LoVo (cell line): ENCODE measurements around the gene ACSS3.

Experiments used
- DNase-seq: peaks from one replicate; pipeline ENCODE4 v3.0.0-alpha.2; 2016; ENCODE audit warnings: low spot score

ACSS3 gene

DNA sequence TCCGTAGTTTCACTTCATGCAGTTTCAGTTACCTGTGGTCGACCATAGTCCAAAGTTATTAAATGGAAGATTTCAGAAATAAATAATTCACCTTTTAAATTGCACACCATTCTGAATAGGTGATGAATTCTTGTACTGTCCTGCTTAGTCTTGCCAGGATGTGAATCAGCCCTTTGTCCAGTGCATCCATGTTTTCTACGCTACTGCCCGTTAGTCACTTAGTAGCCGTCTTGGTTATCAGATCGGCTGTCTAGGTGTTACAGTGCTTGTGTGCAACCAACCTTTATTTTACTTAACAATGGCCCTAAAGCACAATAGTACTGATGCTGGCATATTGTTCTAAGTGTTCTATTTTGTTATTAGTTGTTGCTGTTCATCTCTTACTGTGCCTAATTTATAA is 146.7 kb downstream of the ACSS3 start:
- no peak for DNase-seq

DNA sequence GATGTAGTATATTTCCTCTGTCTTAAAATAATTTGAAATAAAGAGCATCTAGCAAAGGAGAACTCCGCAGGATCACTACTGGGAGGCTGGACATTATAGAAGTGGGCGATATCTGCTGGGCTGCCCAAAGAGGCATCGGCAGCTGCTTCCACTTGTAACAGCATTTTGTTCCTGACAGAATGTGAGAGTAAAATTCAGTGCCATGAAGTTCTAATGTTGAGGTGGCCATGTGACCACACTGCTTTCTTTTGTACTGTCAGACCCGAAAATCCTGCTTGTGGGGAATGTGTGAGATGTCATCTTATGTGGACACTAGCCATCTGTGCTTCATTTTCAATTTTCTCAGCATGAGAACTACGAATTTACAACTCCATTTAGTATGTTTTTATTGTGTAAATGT is 151.9 kb downstream of the ACSS3 start:
- no peak for DNase-seq

DNA sequence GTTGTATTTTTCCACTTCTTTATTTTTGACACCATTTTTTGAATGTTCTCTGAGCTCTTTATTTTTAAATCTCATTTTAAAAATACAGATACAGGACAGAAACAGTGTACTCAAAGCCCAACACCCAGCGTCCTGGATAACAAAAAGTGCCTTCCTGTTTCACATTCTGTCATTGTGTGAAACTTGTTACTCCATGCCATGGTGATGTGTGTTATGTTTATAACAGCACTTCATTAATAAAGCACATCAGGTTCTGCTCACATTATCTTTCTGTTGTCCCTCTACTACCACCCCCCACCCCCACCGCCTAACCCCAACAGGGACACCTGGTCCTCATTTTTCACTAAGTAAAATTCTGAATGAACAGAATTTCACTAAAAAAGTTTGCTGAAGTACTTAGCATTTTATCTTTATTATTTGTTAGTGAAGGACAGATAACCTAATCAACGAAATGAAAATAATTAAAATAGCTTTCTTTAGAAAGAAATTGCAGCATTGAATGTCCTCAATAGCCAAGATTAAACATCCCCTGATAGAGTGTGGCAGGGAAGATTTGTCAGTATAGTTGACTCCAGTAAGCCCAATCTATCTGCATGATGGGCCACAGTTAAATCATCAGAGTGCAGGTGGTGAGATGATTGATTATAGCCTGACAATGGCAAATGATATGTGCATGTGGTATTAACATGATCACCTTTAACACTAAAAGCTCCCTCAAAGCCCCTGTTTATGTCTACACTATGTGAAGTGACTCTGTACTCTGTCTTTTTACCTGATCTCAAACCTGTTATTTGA is 153.9 kb downstream of the ACSS3 start:
- DNase-seq = no peak

DNA sequence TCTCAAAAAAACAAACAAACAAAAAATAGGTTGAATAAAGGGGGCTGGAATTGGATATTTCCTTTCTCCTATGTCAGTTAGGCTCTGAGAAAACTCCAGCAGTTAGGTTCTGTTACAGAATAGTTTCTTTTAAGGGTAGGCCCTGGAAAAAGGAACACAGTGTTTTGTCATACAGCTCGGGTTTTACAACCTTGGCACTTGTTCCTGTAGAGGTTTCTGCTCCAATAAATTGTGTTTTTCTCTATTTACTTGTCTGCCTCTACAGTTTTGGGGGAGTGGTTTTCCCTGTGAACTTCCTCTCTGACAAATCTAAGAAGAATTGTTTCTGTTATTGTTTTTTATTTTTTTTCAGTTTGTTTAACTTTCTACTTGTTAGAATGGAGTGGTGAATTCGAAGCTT is 167.6 kb downstream of the ACSS3 start:
- no peak for DNase-seq

DNA sequence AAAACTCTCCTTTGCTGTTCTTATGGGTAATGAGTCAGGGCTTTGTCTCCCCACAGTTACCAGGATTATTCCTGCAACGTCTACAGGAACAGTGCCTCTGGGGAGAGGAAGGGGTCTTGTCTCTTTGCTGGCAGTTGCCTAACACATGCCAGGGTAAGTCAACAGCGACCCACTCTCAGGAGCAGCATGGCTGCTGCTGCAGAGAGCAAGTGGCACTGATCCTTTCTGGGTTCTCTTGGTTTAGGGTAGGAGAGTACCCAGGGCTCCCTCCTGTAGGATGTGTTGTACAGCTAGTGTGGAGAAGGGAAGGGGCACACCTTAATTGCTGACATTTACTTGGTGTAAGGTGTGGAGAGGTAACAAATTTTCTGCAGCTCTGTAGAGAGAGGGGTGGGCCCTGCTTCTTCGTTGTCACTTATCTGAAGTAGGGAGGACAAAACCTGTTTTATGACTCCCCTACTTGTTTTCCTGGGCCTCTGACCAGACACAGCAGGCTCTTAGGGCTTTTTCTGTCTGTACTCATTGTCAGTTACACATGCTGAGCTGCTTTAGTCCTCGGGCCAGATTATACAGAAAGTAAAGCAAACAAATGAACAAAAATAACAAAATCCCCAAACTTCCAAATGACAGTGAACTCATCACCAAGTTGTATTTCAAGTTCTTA is 168.2 kb downstream of the ACSS3 start:
- no peak for DNase-seq

DNA sequence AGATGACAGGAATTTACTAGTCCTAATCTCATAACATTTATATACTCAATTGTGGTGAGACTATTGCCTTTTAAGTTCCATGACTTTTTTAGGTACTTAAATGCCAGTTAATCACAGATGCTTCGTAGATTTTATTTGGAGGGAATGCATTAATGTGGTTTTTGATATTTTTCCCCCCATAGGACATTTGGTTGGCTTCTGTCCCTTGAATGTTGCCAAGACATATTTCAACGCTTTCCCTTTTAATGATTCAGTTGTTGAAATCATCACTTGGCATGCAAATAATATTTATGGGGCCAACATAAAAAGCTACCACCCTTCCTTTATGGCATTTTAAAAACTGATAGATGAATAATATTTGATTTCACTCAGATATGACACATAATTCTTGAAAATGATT is 172.1 kb downstream of the ACSS3 start:
- DNase-seq = no peak

DNA sequence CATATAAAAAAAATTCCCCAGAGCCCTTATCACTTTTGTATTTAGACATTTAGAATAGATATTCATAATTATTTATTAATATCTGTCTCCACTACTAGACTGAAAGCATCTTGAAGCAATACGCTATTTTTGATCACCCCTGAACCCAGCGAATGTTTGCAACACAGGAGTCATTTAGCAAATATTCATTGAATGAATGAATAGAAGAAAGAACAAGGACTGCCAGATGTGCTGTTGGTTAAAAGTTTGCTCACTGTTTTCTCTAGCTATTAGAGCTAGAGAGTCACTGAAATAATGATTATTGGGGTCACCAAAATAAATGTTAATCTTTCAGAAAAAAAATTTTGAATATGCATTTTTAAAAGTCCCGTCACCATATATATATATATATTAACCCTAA is 174.3 kb downstream of the ACSS3 start:
- DNase-seq = no peak

DNA sequence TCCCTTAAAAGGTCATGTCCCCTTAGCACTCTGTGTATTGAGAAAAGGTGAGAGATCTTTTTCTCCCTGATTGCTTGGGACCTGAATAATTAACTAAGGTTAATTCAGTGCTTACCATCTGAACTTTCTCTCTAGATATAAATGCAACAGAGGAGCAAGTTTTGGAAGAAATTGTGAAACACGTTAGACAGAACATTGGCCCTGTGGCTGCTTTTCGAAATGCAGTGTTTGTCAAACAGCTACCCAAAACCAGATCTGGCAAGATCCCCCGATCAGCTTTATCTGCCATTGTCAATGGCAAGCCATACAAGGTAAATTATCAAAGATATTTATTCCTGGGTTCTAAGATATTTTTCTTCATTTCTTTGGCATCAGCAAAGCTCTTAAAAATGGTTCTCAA is 175.5 kb downstream of the ACSS3 start:
- no peak for DNase-seq

DNA sequence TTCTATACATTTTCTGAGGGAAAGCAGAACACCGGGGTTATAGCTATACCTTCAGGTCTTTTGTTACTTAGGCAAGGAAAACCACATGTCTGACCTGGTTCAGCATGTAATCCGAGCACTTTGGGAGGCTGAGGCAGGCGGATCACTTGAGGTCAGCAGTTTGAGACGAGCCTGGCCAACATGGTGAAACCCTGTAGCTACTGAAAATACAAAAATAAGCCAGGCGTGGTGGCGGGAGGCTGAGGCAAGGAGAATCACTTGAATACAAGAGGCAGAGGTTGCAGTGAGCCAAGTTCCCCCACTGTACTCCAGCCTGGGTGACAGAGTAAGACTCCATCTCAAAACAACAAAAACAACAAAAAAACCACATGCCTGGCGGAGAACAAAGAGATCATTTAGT is 177.6 kb downstream of the ACSS3 start:
- no peak for DNase-seq

DNA sequence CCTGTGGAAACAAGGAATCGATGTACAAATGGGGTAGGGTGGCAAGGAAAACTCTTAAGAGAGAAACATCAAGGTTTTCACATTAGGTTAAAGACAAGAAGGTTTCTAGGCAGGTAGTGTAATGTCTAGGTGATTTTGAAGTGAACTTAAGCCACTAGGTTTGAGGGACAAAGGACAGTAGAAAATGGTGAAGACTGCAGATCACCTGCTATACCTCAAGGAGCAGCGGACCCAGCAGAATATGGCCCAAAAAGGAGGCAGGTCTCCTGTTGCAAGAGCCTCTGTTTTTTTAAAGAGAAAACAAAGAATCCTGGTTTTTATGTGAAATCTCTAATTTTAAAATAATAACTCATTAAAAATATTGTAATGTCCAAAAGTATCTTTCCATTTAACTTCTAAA is 178.1 kb downstream of the ACSS3 start:
- no peak for DNase-seq

DNA sequence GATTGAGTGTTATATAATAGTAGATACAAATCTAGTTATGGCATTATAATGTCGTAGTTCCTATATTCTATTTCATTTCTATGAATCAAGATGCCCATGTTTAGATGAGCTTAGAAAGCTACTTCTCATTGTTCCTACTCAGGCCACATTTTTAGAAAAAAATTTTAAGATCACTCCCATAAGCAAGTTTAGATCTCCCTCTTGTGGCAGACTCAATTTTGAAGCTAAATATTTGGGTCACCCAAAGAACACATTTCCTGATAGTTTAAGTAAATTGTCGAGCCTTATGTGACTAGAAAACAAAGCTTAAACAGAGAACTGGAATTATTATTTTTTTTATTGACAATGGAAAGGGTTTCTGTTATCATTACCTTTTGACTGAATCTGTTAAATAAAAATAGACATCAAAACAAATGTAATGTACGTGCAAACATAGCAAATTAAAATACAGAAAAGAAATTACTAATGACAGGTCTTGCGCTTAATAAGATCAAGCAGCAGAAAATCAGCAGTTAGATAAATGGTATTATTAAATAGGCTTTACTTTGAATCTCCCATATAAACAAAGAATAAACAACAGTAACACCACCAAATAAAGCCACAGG is 180.2 kb downstream of the ACSS3 start:
- DNase-seq = peak; percentile 48

DNA sequence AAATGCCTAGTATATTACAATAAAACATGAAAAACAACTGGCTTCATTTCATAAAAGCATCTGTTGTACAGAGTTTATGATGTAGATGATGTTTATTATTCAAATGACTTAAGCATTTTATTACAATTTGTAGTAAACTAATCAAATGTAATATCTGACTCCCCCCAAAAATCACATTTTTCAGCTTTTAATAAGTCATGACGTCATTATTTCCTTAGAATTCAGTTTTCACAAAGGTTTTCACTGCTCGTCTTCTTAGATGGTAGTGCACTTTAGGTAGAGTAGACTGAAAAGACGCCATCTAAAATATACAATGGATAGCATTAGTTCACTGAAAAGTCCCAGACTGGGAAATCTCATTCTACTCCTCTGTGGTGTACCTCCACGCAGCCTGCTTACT is 181.5 kb downstream of the ACSS3 start:
- DNase-seq = no peak

DNA sequence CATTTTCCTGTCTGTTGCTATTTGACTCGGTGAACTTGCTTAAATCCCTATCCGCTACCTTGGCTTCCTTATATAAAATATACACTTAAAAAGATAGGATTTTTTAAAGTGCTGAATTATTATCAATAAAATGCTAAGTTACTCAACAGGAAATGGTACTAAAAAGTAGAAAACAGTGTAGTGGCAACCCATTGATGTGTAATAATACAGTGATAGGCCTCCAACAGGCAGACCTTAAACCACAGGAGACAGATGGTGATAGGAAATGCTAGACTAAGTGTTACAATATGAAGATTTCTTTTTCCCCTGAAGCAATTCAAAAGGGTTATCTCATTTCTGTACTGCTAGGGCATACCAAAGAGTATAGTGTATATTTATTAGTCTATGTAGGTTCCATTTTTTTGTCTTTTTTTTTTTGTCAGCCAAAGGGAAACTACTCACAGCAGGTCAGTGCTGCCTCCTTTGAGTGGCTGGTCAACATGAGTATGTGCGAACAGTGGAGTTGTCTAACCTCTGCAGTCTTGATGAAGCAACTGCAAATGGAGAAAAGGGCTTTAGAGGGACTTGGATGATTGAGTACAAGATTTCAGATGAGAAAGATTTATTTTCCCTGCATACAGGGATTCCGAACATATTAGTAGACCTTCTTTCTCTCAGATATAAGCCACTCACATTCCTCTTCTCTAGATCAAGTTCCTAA is 183.8 kb downstream of the ACSS3 start:
- DNase-seq = no peak

DNA sequence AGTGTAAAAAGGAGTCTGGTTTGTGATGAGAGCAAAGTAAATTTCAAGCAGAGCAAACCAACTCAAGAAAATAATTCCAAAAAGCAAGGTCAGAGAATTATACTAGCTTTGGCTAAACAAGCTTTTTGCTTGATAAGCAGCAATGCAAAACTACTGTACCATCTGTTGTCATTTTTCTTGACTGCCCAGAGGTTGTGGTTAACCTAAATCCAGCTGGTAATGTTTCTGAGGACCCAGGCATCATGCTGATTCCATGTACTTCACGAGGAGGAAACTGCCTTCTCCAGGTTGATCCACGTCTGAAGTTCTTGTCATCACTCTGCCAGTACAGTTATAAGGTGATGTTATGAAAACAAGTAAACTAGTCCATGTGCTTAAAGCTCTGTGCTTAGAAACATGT is 185.2 kb downstream of the ACSS3 start:
- no peak for DNase-seq

DNA sequence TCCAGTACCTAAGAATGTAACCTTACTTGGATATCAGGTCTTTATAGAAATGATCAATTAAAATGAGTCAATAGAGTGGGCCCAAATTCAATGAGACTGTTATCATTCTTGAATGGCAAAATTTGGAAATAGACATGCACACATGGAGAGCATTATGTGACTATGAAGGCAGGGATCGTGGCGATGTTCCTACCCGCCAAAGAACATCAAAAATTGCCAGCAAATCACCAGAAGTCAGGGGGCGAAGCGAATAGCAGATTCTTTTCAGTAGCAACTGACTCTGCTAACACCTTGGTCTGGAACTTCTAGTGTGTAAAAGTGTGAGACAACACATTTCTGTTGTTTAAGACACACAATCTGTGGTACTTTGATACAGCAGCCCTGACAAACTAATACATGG is 192.5 kb downstream of the ACSS3 start:
- DNase-seq = no peak

DNA sequence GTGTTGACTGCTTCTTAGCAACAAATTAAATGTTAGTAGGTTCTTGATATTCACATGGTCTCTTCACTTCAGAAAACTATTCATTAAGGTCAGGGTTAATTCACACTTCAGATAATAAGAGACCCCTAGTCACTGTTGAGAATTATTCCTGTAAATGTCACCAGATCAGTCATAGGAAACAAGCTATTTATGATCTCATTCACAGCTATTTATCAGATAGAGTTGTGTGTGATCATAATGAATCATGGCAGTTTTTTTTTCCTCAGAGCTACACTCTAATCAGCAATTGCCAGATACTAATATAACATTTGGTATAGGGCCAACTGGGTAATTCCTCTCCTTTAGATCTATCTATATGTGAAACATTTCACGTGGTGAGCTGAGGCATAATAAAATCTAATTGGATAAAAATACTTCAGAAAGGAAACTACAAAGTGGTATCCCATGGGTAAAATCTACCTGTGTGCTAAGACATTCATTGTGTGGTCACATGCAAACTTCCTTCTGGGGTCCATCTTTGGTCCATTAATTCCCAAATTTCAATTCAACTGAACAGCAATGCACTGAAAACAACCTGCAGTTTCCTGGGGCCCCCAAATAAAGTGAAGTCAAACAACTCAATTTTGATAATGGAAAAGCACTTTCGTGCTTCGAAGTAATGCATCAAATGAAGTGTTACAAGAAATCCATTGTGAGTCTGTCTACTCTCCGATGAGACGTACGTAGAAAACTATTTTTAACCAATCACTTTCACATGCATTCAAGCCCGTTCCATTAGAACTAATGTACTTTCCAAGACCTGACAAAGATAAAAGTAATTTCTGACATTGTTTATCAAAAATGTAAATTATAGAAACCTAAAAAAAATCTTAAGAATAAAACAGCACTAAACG is 197.0 kb downstream of the ACSS3 start:
- DNase-seq = no peak

DNA sequence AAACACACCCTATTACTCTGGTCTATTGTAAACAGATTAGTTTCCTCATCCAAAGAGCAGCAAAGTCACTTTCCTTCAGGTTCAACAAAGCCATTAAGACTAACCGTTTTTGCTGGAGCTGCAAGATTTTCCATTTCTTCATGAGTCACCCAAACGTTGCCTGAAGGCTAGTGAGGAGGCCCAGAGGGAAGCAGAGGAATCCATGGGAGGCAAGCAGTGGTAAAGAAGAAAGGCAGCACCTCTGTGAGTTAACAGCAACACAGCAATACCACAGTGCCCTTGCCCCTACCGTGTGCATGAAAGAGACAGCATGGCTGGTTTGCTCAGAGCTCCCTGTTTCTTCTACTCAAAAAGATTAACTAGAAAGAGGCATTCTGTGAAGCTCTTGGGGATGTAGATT is 206.3 kb downstream of the ACSS3 start:
- no peak for DNase-seq

DNA sequence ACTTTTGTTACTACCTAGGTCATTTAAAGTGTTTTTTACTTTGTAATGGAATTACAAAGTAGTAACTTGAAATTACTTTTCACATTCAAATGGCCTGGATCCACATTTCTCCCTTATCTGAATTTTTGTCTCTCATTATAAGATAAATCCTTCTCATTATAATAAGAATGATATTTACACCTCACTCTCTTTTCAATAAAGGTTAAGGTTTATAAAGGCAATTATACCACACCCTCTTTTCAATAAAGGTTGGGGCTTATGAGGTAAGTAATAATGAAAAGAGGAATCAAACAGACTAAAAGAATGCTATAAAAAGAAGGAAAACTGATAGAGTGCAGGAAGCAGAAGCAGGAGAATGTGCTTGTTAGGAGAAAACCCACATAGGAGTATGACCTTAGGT is 210.8 kb downstream of the ACSS3 start:
- no peak for DNase-seq

DNA sequence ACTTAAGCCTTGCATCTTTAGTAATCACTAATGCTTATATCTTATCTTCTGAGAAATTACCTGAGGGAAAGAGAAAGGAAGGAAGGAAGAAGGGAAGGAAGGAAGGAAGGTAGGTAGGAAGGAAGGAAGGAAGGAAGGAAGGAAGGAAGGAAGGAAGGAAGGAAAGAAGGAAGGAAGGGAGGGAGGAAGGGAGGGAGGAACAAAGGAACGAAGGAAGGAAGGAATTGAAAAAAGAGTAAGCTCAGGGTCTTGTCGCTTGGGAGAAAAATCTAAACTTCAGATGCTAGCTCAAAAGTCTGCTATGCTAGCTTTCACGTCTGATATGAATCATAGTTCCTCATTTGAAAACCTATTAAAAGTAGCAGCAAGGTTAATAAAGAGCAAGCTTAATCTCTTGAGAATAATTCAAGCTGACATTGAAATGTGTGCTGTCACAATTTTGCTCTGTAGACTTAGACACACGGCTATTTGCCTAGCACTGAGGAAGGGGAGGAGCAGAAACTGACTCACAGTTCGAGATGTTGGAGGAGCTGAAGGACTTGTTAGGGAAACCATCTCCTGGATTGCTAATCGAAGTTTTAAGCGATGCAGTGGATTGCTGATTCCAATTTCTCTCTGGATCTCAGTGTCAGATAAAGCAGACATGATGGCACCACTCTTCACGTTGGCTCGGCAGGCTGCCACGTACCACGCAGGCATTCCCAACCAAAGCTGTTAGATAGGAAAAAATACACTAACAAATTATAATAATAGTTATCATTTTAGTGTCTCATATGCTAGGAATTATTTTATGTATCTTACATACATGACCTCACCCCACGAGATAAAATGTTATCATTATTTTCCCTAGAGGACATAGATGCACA is 216.7 kb downstream of the ACSS3 start:
- no peak for DNase-seq

DNA sequence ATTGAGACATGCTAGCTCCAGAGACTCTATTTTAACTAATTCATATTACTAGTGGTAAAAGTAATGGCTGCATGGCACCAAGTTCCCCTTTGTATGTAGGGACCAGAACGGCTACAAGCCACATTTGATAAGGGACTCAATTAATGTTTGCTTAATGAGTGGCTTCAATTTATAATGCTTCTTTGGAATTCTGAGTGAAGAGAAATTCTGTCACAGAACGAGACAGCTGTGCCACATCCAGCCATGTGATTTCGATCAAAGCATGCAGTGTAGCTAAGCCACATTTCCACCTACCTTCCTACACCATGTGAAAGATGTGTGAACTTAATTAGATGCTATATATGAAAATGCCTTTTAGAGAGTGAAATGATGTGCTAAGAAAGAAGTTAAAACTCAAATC is 217.4 kb downstream of the ACSS3 start:
- no peak for DNase-seq
